ENCODE measurements around the gene COL5A1. TPM values are rescaled to one million over a fixed set of nuclear protein-coding genes. Genes with fewer than 3 reads are reported as not detected.
"Not testable (repeated sequence)": the region's sequence is repeated elsewhere in the genome, so short reads cannot be mapped to it uniquely, and the experiment has no call there.

The COL5A1 gene
- polyA plus RNA-seq, 12 donors = 97.3 to 862 (median 434) TPM

GRCh38 chr9:134707031-134707680 lies 65.6 kb downstream of the COL5A1 start:
- DNase-seq = peak; percentile 94

- no peak for DNase-seq
Measured at GRCh38 chr9:134707731-134708671, 66.4 kb downstream of the COL5A1 start.

- DNase-seq = no peak
Measured at GRCh38 chr9:134708672-134709038, 67.1 kb downstream of the COL5A1 start.

GRCh38 chr9:134709512-134710270 lies 68.1 kb downstream of the COL5A1 start:
- peak; percentile 91 for DNase-seq

GRCh38 chr9:134710271-134710540 lies 68.6 kb downstream of the COL5A1 start:
- DNase-seq = no peak

GRCh38 chr9:134710901-134711300 lies 69.3 kb downstream of the COL5A1 start:
- DNase-seq = no peak

GRCh38 chr9:134712243-134712642 lies 70.6 kb downstream of the COL5A1 start:
- no peak for DNase-seq

- DNase-seq = no peak
Measured at GRCh38 chr9:134712926-134713325, 71.3 kb downstream of the COL5A1 start.

GRCh38 chr9:134715536-134715935 lies 73.9 kb downstream of the COL5A1 start:
- not testable (repeated sequence) for DNase-seq

- DNase-seq = no peak
Measured at GRCh38 chr9:134716067-134716466, 74.5 kb downstream of the COL5A1 start.

GRCh38 chr9:134717056-134717455 lies 75.5 kb downstream of the COL5A1 start:
- DNase-seq = no peak

- no peak for DNase-seq
Measured at GRCh38 chr9:134717924-134718645, 76.5 kb downstream of the COL5A1 start.

- no peak for DNase-seq
Measured at GRCh38 chr9:134719331-134719730, 77.7 kb downstream of the COL5A1 start.

- DNase-seq = no peak
Measured at GRCh38 chr9:134720136-134720753, 78.6 kb downstream of the COL5A1 start.

- no peak for DNase-seq
Measured at GRCh38 chr9:134720796-134721195, 79.2 kb downstream of the COL5A1 start.

GRCh38 chr9:134721344-134721743 lies 79.7 kb downstream of the COL5A1 start:
- no peak for DNase-seq

GRCh38 chr9:134722120-134722701 lies 80.6 kb downstream of the COL5A1 start:
- DNase-seq = no peak

- no peak for DNase-seq
Measured at GRCh38 chr9:134723037-134723436, 81.4 kb downstream of the COL5A1 start.

GRCh38 chr9:134723491-134724190 lies 82.0 kb downstream of the COL5A1 start:
- DNase-seq = no peak

GRCh38 chr9:134724202-134724911 lies 82.8 kb downstream of the COL5A1 start:
- no peak for DNase-seq

Measured in muscle of arm (tissue), 12 donors.